Activated CD4-positive, alpha-beta T cell treated with anti-CD3 and anti-CD28 coated beads for 48 hours (primary cell): ENCODE results near the gene BSDC1.
A peak's percentile ranks its signal among the peaks of the same experiment; 100 is the strongest.

Experiments
- DNase-seq: peaks from one replicate; pipeline ENCODE4 v3.0.0-alpha.2; 2020

Gene BSDC1

DNA sequence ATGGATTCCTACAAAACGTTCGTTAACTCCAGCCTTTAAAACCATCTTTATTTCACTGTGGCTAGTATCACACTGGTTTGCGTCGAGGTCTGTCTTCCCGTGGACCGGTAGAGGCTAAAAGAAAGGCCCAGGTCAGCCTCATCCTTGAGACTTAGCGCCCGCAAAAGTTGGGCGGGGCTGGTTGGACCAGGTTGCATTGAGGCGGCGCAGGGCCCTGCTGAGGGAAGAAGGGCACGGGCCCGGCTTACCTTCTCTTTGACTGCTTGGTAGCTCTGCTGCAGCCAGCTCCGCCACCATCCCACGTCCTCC, 455 bp downstream of the BSDC1 start:
- DNase-seq: no peak

DNA sequence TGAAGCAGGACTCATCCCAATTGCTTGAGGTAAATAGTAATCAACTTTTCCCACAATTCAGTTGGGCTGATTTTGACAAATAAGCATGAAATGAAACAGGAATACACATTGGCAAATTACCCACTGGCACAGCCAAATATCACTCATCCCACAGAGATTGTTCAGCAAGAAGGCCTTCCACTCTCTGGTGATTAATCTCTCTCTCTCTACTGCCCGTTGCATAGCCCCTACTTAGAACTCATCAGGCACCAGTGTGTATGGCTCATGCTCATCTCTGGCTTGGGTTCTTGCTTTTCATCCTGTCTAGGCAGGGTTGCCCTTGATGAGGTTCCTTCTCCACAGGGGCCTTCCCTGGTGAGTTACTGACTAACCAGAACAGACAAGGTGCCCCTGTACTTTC, 1.1 kb downstream of the BSDC1 start:
- peak; percentile 21 for DNase-seq

GRCh38 chr1:32392325-32392724, 1.9 kb downstream of the BSDC1 start:
- DNase-seq: no peak

DNA sequence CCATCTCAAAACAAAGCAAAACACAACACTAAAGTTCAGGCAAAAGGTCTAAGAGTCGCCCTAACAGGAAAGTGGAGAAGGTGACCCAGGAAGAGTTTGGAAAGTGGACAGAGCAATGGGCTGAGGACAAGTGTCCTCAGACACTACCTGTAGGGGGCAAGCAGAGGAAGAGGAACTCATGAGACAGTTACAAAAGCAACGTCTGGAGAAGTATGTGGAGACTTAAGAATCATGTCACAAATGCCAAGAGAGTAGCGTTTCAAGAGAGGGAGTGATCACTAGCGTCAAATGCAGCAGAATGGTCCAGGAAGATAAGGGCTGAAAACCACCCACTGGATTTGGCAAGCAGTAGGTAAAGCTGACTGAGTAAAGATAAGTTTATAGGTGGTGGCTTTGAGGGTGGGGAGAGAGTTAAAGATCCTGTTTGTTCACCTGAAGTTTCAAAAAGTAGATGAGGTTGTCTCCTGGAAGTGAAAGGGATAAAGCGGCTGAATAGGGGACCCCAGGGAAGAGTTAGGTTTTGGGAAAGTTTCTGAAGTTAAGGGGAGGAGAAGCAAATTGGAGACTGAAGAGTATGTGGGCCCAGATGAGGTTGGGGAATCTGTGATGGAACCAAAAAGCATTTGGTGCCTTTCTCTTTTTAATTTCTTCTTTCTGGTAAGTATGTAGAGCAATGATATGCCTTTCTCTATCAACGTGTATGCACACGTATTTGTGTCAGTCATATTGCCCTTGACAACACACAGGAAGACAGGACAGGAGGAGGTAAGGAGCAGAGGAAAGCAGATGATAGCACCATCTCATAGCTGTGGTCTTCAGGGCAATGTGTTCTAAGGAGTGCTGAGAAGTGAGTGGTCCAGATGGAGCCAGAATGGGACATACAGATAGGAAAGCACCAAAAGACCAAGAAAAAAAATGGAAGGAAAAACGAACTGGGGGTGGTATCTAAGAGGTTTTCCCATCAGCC, 3.1 kb downstream of the BSDC1 start:
- DNase-seq: no peak

GRCh38 chr1:32388641-32389040, 5.6 kb downstream of the BSDC1 start:
- no peak for DNase-seq

DNA sequence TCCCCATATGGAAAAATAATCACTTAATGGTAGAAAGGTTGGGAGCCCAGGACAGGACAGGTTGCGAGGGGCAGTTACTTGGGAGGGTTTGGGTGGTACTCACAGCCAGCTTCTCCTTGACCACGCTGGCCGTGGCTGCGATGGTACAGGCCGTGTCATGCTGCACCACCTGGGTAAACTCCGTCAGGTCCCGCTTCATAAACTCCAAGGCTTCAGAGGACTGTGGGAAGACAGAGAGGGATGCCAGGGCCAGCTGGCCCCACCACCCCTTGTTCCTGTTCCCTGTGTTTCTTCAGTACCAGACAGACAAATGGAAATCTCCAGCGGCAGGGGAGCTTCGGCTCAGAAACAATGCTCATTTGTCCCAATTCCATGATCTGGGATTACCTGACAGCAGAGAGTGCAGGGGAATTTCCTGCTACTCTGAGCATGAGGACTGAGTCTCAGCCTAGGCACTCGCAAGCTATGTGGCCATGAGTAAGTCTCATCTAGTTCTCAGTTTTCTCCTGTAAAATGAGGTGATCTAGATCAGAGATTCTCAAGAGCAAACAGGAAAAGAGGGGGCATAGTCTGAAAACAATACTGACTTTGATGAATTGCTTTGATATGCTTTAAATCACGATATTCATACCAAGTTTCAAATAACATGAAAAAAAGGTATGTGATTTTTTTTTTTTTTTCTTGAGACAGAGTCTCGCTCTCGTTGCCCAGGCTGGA, 7.4 kb downstream of the BSDC1 start:
- no peak for DNase-seq

DNA sequence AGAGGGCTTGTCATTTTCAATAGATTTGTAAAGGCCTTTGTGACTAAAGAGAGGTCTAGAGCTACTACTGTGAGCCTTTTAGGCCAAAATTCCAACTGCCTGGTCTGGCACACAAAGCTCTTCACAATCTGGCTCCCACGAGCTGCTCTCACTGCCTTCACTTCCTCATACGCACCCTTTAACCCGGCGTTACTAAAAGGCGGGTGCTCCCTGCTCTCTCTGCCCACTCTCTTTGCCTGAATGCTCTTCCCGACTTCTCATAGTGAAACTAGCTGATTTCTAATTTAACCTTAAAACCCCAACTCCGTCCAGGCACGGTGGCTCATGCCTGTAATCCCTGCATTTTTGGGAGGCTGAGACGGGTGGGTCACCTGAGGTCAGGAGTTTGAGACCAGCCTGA, 14.2 kb downstream of the BSDC1 start:
- DNase-seq: no peak

- no peak for DNase-seq
Observed at GRCh38 chr1:32377541-32378220, 16.6 kb downstream of the BSDC1 start.

- no peak for DNase-seq
Observed at GRCh38 chr1:32376199-32376598, 18.0 kb downstream of the BSDC1 start.

- DNase-seq: no peak
Observed at GRCh38 chr1:32373996-32374592, 20.1 kb downstream of the BSDC1 start.

- peak; percentile 28 for DNase-seq
Observed at GRCh38 chr1:32372149-32372756, 22.0 kb downstream of the BSDC1 start.

DNA sequence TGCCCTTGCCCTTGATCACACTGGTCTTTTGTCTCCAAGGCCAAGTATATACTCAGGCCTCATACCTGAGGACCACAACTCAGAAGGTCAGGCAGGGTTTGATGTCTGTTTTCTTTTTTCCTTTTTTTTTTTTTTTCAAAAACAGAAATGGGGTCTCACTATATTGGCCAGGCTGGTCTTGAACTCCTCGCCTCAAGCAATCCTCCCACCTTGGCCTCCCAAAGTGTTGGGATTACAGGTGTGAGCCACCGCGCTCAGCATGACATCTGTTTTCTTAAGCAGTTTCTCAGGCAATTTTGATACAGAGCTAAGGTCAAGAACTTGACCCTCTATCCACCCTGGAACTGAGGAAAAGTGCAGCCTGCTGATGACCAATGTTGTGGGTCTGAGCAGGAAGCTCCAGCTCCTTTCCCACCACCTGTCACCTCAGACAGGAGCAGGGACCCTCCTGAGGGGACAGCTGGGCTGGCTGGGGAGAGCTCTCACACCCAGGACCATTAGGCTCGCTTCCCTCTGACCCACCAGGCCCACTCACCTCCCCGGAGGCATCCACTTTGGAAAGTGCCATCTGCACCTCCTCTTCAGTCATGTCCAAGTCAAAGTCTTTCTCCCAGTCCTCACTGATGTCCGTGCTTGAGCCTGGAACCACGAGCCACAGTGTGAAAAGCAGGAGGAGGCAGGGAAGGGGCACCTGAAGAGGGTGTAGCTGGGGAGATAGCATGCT, 26.2 kb downstream of the BSDC1 start:
- no peak for DNase-seq

GRCh38 chr1:32365445-32365844, 28.8 kb downstream of the BSDC1 start:
- no peak for DNase-seq

DNA sequence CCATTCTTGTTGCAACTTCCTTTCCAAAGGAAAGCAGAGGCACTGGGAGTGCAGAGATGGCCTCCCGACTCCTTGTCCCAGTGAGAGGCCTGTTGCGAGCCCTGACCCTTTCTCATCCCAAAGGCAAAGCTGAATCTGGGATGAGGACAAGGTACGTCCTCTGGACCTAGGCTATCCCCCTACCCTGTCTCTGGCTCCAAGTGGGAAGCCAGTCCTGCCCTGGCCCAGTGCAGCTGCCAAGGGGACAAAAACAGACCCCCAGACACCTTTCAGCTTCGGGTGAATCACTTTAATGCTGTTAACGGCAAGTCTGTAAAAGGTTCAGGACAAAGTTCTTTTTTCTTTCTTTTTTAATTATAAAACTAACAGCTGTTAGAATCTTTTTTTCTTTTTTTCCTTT, 29.4 kb downstream of the BSDC1 start:
- no peak for DNase-seq

DNA sequence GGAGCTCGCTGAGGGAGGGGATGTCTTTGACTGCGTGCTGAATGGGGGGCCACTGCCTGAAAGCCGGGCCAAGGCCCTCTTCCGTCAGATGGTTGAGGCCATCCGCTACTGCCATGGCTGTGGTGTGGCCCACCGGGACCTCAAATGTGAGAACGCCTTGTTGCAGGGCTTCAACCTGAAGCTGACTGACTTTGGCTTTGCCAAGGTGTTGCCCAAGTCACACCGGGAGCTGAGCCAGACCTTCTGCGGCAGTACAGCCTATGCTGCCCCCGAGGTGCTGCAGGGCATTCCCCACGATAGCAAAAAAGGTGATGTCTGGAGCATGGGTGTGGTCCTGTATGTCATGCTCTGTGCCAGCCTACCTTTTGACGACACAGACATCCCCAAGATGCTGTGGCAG, 30.5 kb downstream of the BSDC1 start:
- no peak for DNase-seq

GRCh38 chr1:32362474-32363313, 31.5 kb downstream of the BSDC1 start, which contains the start of the genes FAM229A and TSSK3:
Gene FAM229A (minus strand): TSS chr1:32362485. CDS start chr1:32362091, 394 bp downstream.
Gene TSSK3 (plus strand): TSS chr1:32362539. CDS start chr1:32362702, 163 bp downstream.
- DNase-seq: no peak

DNA sequence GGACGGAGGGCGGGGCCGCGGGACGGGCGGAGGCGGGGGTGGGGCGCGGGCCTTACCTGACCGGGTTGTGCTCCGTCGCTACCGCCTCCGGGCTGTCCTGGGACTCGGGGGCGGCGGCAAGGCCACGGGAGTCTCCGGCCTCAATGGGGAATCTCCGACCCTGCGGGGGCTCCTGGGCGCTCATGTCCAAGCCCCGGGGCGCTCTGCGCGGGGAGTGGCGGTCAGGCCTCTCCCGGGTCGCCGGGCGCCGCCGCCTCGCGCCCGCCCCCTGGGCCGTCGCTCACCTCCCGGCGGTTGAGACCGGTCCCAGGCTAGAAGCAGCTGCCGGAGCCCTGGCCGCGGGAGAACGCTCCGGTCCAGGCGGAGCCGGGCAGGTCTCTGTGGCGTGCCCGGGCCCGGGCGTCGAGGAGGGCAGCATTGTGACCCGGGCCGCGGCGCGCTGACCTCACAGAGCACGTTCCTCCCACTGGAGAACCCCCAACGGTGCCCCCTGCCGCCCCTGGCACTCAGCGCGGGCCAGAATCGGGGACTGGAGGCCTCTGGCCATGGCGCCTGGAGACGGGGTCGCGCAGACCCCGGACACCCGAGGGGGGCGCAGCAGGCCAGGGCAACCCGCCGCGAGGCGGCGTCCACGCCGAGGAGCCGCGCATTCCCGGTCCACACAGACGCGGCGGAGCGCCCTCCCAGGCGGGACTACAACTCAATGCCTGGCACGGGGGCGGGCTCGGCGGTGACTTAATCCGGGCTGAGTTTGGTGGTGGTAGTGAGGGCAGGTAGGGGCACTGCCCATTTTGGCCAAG, 32.4 kb downstream of the BSDC1 start:
- peak; percentile 39 for DNase-seq

DNA sequence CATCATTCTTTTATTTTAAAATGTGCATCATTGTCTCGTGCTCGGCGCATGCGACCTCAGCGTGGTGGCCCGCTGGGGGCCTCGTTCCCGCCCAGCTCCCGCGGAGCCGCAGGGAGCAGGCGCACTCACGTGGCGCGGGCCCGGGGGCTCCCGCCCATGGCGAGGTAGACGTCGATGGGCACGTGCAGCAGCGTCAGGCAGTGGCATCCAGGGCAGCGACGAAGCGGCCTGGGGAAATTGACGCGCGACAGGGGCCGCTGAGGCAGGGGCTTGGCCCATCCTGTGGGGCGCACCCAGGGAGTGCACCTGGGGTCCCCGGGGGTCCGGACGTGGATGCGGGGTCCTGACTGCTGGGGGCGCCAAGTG, 33.0 kb downstream of the BSDC1 start:
- DNase-seq: no peak

DNA sequence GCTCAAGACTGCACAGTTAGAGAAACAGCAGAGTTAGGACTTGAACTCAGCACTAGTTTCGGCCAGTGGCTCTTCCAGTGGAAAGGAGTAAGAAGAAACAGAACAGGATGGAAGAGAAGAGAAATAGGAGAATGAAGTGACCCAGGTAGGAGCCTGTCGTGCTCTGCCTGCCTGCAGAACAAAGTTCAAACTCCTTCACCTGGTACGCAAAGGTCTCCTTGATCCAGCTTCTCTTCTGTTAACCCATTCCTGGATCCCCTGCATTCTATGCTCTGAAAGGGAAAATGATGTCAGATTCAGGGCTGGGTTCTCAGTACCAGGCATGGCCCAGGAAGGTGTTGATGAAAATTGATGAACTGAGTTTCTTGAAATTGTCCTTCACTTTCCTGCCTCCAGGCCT, 35.8 kb downstream of the BSDC1 start:
- DNase-seq: no peak

GRCh38 chr1:32357614-32358013, 36.6 kb downstream of the BSDC1 start:
- no peak for DNase-seq
